Gastrocnemius medialis (tissue), 4 donors: ENCODE results near the gene ARHGAP42.
"Not testable (repeated sequence)": the region's sequence is repeated elsewhere in the genome, so short reads cannot be mapped to it uniquely, and the experiment has no call there.

ENCODE experiments used
- CTCF ChIP-seq, 5 experiments: fragments of 450-650 bp in 3 of 5; fragments of 200-600 bp in 2 of 5; sonication (generic) in 2 of 5; IDR thresholded peaks in 4 of 5; conservative IDR thresholded peaks in 1 of 5; 1 replicate in 4 of 5; 2 replicates in 1 of 5; pipeline ENCODE4 v1.5.1; 2016 to 2019; ENCODE audit warnings: antibody characterized with exemption in 5 of 5, mild to moderate bottlenecking in 3 of 5, moderate library complexity in 3 of 5
- POLR2A ChIP-seq, 2 donors: fragments of 450-650 bp; IDR thresholded peaks; one replicate each; pipeline ENCODE4 v1.6.1; 2017; ENCODE audit warnings: antibody characterized with exemption in 2 of 2, mild to moderate bottlenecking in 2 of 2, moderate library complexity in 2 of 2

GRCh38 chr11:101013702-101014101, 326.6 kb downstream of the ARHGAP42 start:
- TF ChIP-seq CTCF (IDR thresholded peaks at IDR 0.05 in 4 of 5, conservative IDR thresholded peaks at IDR 0.05 in 1 of 5); POLR2A (IDR thresholded peaks at IDR 0.05): not testable (repeated sequence)
